Activated CD8-positive, alpha-beta T cell treated with anti-CD3 and anti-CD28 coated beads, Interleukin-2, amount 10 ng/mL, durations not matched to agents 7 days and 5 days (primary cell): ENCODE results near the gene TMC6. TPM values are rescaled to one million over a fixed set of nuclear protein-coding genes. Genes with fewer than 3 reads are reported as not detected.

Experiments used
- ATAC-seq: fragments of 150-1000 bp; cut with Tn5 transposase; one replicate; pipeline ENCODE4 v1.10.0; 2021; ENCODE audit warnings: moderate library complexity
- CTCF ChIA-PET: fragments of 350-600 bp; sonication (Branson Sonifier 250); formaldehyde crosslinking; loops from one replicate; lab custom pipeline; 2021; ENCODE audit warnings: antibody characterized with exemption; lab: Charles Lee
- POLR2A ChIA-PET: fragments of 350-600 bp; sonication (Branson Sonifier 250); formaldehyde crosslinking; loops from one replicate; lab custom pipeline; 2021; ENCODE audit warnings: antibody characterized with exemption; lab: Charles Lee
- DNase-seq: peaks from one replicate; pipeline ENCODE4 v3.0.0-alpha.2; 2020
- H3K27ac Mint-ChIP-seq: one replicate; pipeline ENCODE4 v1.8.0; 2021; ENCODE audit warnings: mild to moderate bottlenecking, mixed read lengths
- H3K27me3 Mint-ChIP-seq: one replicate; pipeline ENCODE4 v1.8.0; 2021; ENCODE audit warnings: low read depth, mixed read lengths
- H3K36me3 Mint-ChIP-seq: one replicate; pipeline ENCODE4 v1.8.0; 2021; ENCODE audit warnings: low read depth, mixed read lengths
- H3K4me1 Mint-ChIP-seq: one replicate; pipeline ENCODE4 v1.8.0; 2021; ENCODE audit warnings: low read depth, mixed read lengths
- H3K4me3 Mint-ChIP-seq: one replicate; pipeline ENCODE4 v1.8.0; 2021; ENCODE audit warnings: mild to moderate bottlenecking, mixed read lengths
- H3K9me3 Mint-ChIP-seq: one replicate; pipeline ENCODE4 v1.8.0; 2022; ENCODE audit warnings: mixed read lengths; ENCODE audit not compliant: insufficient read depth
- total RNA-seq, 2 experiments: library from RNA; stranded (reverse); gene quantifications; one replicate each; pipeline ENCODE4 v1.2.3, GENCODE V29; 2021

Gene TMC6
- total RNA-seq, 2 experiments from 2014 or later: 407 to 476 TPM

GRCh38 chr17:78151514-78152008, 23.0 kb upstream of the TMC6 start:
- H3K4me1 Mint-ChIP-seq: peaks cover 19% of the 10 kb centered on the region
- CTCF ChIA-PET: interaction anchor here (0.9 to 2.6 kb wide), 2 partner anchors 14 to 66 kb away, joined by 3 to 5 read pairs; no protein-coding TSS in a partner anchor
- POLR2A ChIA-PET: no interaction called here
- ATAC-seq (no peak), DNase-seq (no peak)
- no peaks in the 10 kb centered on the region for H3K9me3 Mint-ChIP-seq
- H3K27ac Mint-ChIP-seq: no peak overlapping the region
- no peaks in the 10 kb centered on the region for H3K36me3 Mint-ChIP-seq
- H3K27me3 Mint-ChIP-seq: no peaks in the 10 kb centered on the region
- H3K4me3 Mint-ChIP-seq: no peak overlapping the region

- Mint-ChIP-seq H3K4me1 (peaks cover 10% of the 10 kb centered on the region), H3K4me3 (no peak overlapping the region), H3K27me3 (no peaks in the 10 kb centered on the region), H3K36me3 (no peaks in the 10 kb centered on the region), H3K9me3 (no peaks in the 10 kb centered on the region), H3K27ac (no peak overlapping the region)
- CTCF ChIA-PET: interaction anchor here (0.7 to 1.3 kb wide), 3 partner anchors 8 to 28 kb away, joined by 3 to 4 read pairs (median 3); no protein-coding TSS in a partner anchor
- DNase-seq: no peak
- ATAC-seq: no peak
- POLR2A ChIA-PET: no interaction called here
Observed at GRCh38 chr17:78148286-78149016, 19.9 kb upstream of the TMC6 start.

GRCh38 chr17:78147315-78147998, 18.9 kb upstream of the TMC6 start:
- CTCF ChIA-PET: interaction anchor here (0.7 to 1.3 kb wide), 3 partner anchors 7 to 28 kb away, joined by 3 to 4 read pairs (median 3); no protein-coding TSS in a partner anchor
- Mint-ChIP-seq H3K4me1 (peaks cover 18% of the 10 kb centered on the region), H3K9me3 (no peaks in the 10 kb centered on the region), H3K4me3 (no peak overlapping the region), H3K36me3 (peaks cover 6% of the 10 kb centered on the region), H3K27me3 (no peaks in the 10 kb centered on the region), H3K27ac (no peak overlapping the region)
- DNase-seq (no peak), ATAC-seq (no peak)
- POLR2A ChIA-PET: no interaction called here

- Mint-ChIP-seq H3K4me1 (peaks cover 23% of the 10 kb centered on the region), H3K27me3 (no peaks in the 10 kb centered on the region), H3K9me3 (no peaks in the 10 kb centered on the region), H3K4me3 (no peak overlapping the region), H3K27ac (no peak overlapping the region), H3K36me3 (peaks cover 8% of the 10 kb centered on the region)
- DNase-seq (no peak), ATAC-seq (no peak)
- ChIA-PET CTCF (no interaction called here), POLR2A (no interaction called here)
Observed at GRCh38 chr17:78146881-78147280, 18.3 kb upstream of the TMC6 start.

GRCh38 chr17:78146471-78146869, 17.9 kb upstream of the TMC6 start:
- Mint-ChIP-seq H3K27ac (no peak overlapping the region), H3K4me1 (peaks cover 27% of the 10 kb centered on the region)

GRCh38 chr17:78144736-78145641, 16.4 kb upstream of the TMC6 start:
- ChIA-PET CTCF (interaction anchor here (0.8 kb wide), 1 partner anchor 10 kb away, joined by 4 read pairs; no protein-coding TSS in a partner anchor), POLR2A (interaction anchor here (0.6 to 11.6 kb wide), 2 partner anchors 10 to 21 kb away, joined by 4 to 182 read pairs; partner anchors contain the start of genes TMC6 and TMC8)
- H3K36me3 Mint-ChIP-seq: peaks cover 20% of the 10 kb centered on the region
- H3K27me3 Mint-ChIP-seq: no peaks in the 10 kb centered on the region
- H3K4me1 Mint-ChIP-seq: peaks cover 36% of the 10 kb centered on the region
- H3K4me3 Mint-ChIP-seq: no peak overlapping the region
- no peak overlapping the region for H3K27ac Mint-ChIP-seq
- H3K9me3 Mint-ChIP-seq: no peaks in the 10 kb centered on the region
- ATAC-seq (no peak), DNase-seq (no peak)

More at GRCh38 chr17:78146471-78146869, 17.9 kb upstream of the TMC6 start:
- ATAC-seq (no peak), DNase-seq (no peak)
- CTCF ChIA-PET: no interaction called here
- no peaks in the 10 kb centered on the region for H3K9me3 Mint-ChIP-seq
- no peak overlapping the region for H3K4me3 Mint-ChIP-seq
- no peaks in the 10 kb centered on the region for H3K27me3 Mint-ChIP-seq
- POLR2A ChIA-PET: no interaction called here
- peaks cover 12% of the 10 kb centered on the region for H3K36me3 Mint-ChIP-seq

GRCh38 chr17:78144147-78144719, 15.7 kb upstream of the TMC6 start:
- no peak overlapping the region for H3K27ac Mint-ChIP-seq

GRCh38 chr17:78143214-78144146, 14.9 kb upstream of the TMC6 start:
- no peak for ATAC-seq
- Mint-ChIP-seq H3K36me3 (peaks cover 30% of the 10 kb centered on the region), H3K4me1 (peaks cover 46% of the 10 kb centered on the region), H3K27me3 (no peaks in the 10 kb centered on the region), H3K27ac (no peak overlapping the region), H3K9me3 (no peaks in the 10 kb centered on the region), H3K4me3 (no peak overlapping the region)
- no peak for DNase-seq
- ChIA-PET CTCF (interaction anchor here (0.8 to 1.0 kb wide), 3 partner anchors 8 to 32 kb away, joined by 3 to 4 read pairs (median 3); no protein-coding TSS in a partner anchor), POLR2A (interaction anchor here (0.5 to 11.6 kb wide), 4 partner anchors 9 to 81 kb away, joined by 3 to 182 read pairs (median 4); partner anchors contain the start of genes AFMID, TK1, TMC6 and TMC8)

More at GRCh38 chr17:78144147-78144719, 15.7 kb upstream of the TMC6 start:
- H3K36me3 Mint-ChIP-seq: peaks cover 24% of the 10 kb centered on the region
- H3K27me3 Mint-ChIP-seq: no peaks in the 10 kb centered on the region
- ChIA-PET POLR2A (interaction anchor here (0.5 to 11.6 kb wide), 4 partner anchors 8 to 80 kb away, joined by 3 to 182 read pairs (median 4); partner anchors contain the start of genes TMC6 and TMC8), CTCF (interaction anchor here (0.8 to 1.0 kb wide), 3 partner anchors 9 to 33 kb away, joined by 3 to 4 read pairs (median 3); no protein-coding TSS in a partner anchor)
- DNase-seq: no peak
- no peaks in the 10 kb centered on the region for H3K9me3 Mint-ChIP-seq
- no peak overlapping the region for H3K4me3 Mint-ChIP-seq
- peaks cover 41% of the 10 kb centered on the region for H3K4me1 Mint-ChIP-seq
- no peak for ATAC-seq

- peaks cover 50% of the 10 kb centered on the region for H3K4me1 Mint-ChIP-seq
- CTCF ChIA-PET: interaction anchor here (1.0 to 1.3 kb wide), 2 partner anchors 34 to 51 kb away, joined by 4 to 6 read pairs; no protein-coding TSS in a partner anchor
- peaks cover 41% of the 10 kb centered on the region for H3K36me3 Mint-ChIP-seq
- H3K27me3 Mint-ChIP-seq: no peaks in the 10 kb centered on the region
- no peak overlapping the region for H3K27ac Mint-ChIP-seq
- DNase-seq: no peak
- H3K4me3 Mint-ChIP-seq: no peak overlapping the region
- POLR2A ChIA-PET: interaction anchor here (0.7 to 11.6 kb wide), 7 partner anchors 18 to 44 kb away, joined by 3 to 182 read pairs (median 4); partner anchors contain the start of genes AFMID, TK1, TMC6 and TMC8
- no peaks in the 10 kb centered on the region for H3K9me3 Mint-ChIP-seq
- ATAC-seq: no peak
Observed at GRCh38 chr17:78142119-78142861, 13.7 kb upstream of the TMC6 start.
